ENCODE measurements around the gene PRXL2B.

The PRXL2B gene

DNA sequence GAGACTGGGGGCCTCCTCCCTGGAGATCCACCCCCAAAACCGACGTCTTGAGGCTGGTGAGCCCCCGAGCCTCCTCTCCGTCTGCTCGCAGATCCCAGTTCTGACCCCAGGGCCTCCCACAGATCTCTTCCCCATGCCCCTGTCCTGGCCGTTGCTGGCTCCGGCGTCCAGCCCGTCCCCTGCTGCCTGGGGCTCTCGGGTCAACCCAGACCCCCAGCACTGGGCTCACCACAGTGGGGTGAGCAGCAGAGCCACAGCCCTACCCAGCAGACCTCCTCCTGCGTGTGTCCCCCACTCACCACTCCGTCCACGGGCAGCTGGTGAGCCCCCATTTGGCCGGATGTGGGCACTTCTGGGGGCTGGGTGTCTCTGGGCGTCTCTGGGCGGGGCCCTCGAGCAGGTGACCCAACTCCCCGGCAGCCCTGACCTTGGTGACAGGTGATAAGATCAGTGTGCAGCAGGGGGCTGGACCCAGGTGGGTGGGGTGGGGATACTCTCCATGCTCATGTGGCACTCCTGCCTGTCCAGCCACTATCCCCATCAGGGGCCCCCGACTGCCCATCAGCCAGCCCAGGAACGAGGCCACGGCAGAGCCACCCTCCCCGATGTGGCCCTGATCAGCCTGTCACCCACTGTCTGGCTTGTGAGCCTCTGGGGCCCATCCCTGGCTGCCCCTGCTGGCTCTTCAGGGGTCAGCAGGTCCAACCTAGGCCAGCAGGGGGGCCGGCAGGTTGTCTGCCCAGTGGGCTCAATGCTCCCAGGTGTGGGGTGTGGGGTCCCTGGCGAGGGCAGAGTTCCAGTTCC lies 29.7 kb upstream of the PRXL2B start:
- Histone ChIP-seq H3K4me1 (ENCODE audit: low read length) (peaks cover 14% of the 10 kb centered on the region), H3K27me3 (replicated peaks; ENCODE audit: insufficient read depth, low read length) (no peaks in the 10 kb centered on the region), H3K36me3 (replicated peaks; ENCODE audit: insufficient read depth, low read length) (no peaks in the 10 kb centered on the region), H3K4me3 (ENCODE audit: low read length) (peak overlapping the region; percentile 93), H3K9me3 (replicated peaks; ENCODE audit: insufficient read depth, low read length) (no peaks in the 10 kb centered on the region), H3K9ac (ENCODE audit: low read length) (peak overlapping the region; percentile 92), H3K9me2 (replicated peaks; ENCODE audit: insufficient read depth, low read length) (no peaks in the 10 kb centered on the region), H3F3A (ENCODE audit: insufficient read depth, low read length) (no peaks in the 10 kb centered on the region), H3K4me2 (ENCODE audit: low read depth, low read length) (peak overlapping the region; percentile 92), H3K79me2 (ENCODE audit: low read length) (peaks cover 21% of the 10 kb centered on the region), H2AFZ (ENCODE audit: low read length) (peak overlapping the region; percentile 37), H3K27ac (ENCODE audit: low read length) (peak overlapping the region; percentile 85), H4K20me1 (ENCODE audit: insufficient read depth, low read length) (no peaks in the 10 kb centered on the region)
- DNase-seq: peak; percentile 65
- TF ChIP-seq EZH2phosphoT487 (IDR thresholded peaks at IDR 0.05; ENCODE audit: low read length) (no peak), EZH2 (optimal IDR thresholded peaks at IDR 0.05; ENCODE audit: low read depth, low read length) (no peak)
- TF ChIP-seq, protein P1, sequence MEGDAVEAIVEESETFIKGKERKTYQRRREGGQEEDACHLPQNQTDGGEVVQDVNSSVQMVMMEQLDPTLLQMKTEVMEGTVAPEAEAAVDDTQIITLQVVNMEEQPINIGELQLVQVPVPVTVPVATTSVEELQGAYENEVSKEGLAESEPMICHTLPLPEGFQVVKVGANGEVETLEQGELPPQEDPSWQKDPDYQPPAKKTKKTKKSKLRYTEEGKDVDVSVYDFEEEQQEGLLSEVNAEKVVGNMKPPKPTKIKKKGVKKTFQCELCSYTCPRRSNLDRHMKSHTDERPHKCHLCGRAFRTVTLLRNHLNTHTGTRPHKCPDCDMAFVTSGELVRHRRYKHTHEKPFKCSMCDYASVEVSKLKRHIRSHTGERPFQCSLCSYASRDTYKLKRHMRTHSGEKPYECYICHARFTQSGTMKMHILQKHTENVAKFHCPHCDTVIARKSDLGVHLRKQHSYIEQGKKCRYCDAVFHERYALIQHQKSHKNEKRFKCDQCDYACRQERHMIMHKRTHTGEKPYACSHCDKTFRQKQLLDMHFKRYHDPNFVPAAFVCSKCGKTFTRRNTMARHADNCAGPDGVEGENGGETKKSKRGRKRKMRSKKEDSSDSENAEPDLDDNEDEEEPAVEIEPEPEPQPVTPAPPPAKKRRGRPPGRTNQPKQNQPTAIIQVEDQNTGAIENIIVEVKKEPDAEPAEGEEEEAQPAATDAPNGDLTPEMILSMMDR (IDR thresholded peaks at IDR 0.05; ENCODE audit: low read length): peak; percentile 15; the same call in 1 of the 2 replicates

DNA sequence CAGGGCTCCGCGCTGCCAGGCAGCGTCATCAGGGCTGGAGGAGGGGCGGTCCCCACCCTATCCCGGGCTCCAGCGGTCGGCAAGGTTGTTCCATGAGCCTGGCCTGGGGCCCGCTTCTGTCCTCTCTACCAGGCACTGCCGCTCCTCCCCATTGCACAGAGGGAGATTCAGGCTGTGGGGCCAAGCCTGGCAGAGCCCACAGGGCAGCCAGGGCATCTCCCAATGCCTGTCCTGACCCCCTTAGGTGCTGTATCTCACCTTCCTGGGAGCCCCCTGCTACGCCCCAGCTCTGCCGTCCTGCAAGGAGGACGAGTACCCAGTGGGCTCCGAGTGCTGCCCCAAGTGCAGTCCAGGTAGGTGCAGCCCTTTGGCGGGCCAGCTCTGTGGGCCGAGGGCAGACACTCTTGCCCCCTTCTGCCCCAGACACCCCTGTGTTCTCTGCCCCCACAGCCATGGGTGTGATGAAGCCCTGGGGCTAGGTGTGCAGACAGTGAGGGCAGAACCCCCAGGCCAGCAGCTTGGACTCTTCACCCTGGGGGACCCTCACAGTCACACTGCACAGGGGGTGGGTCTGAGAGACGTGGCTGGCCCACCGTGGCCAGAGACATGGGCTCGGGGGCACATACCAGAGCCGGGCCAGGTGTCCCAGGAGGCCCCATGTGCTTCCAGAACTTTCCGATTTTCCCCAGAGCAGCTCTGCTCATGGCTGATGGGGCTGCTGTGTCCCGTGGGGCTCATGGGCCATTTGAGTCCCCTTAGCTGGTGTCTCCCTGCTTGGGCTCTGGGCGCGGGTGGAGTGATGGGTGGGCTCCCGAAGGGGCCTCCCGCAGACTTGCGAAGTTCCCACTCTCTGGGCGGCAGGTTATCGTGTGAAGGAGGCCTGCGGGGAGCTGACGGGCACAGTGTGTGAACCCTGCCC lies 28.8 kb upstream of the PRXL2B start:
- no peaks in the 10 kb centered on the region for H3K27me3 ChIP-seq (replicated peaks; ENCODE audit: insufficient read depth, low read length)
- no peak overlapping the region for H2AFZ ChIP-seq (ENCODE audit: low read length)
- DNase-seq: no peak
- peaks cover 14% of the 10 kb centered on the region for H3K4me1 ChIP-seq (ENCODE audit: low read length)
- H3F3A ChIP-seq (ENCODE audit: insufficient read depth, low read length): no peaks in the 10 kb centered on the region
- no peaks in the 10 kb centered on the region for H3K9me3 ChIP-seq (replicated peaks; ENCODE audit: insufficient read depth, low read length)
- peak overlapping the region; percentile 93 for H3K4me3 ChIP-seq (ENCODE audit: low read length)
- H3K9me2 ChIP-seq (replicated peaks; ENCODE audit: insufficient read depth, low read length): no peaks in the 10 kb centered on the region
- peak overlapping the region; percentile 92 for H3K4me2 ChIP-seq (ENCODE audit: low read depth, low read length)
- peaks cover 21% of the 10 kb centered on the region for H3K79me2 ChIP-seq (ENCODE audit: low read length)
- TF ChIP-seq, protein P1 (IDR thresholded peaks at IDR 0.05; ENCODE audit: low read length): no peak
- TF ChIP-seq EZH2phosphoT487 (IDR thresholded peaks at IDR 0.05; ENCODE audit: low read length): no peak
- TF ChIP-seq EZH2 (optimal IDR thresholded peaks at IDR 0.05; ENCODE audit: low read depth, low read length): no peak
- H3K9ac ChIP-seq (ENCODE audit: low read length): peak overlapping the region; percentile 92; the same call in 1 of the 2 replicates
- H3K36me3 ChIP-seq (replicated peaks; ENCODE audit: insufficient read depth, low read length): no peaks in the 10 kb centered on the region
- no peak overlapping the region for H3K27ac ChIP-seq (ENCODE audit: low read length)
- H4K20me1 ChIP-seq (ENCODE audit: insufficient read depth, low read length): no peaks in the 10 kb centered on the region

DNA sequence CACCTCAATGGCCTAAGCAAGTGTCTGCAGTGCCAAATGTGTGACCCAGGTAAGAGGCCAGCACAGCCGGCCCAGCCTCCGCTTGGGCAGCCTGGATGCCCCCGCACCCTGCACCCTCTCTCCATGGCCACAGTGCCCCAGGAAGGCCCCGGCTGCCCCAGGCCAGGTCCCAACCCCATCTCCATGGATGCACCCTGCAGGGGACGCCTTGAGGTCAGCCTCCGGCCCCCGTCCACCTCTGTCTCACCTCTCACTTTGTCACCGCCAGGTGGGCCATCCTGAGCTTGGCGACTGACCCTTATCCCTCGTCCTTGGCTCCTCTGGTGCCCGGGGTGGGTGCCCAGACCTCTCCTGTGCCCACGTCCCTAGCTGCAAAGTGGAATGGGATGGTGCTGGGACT lies 28.2 kb upstream of the PRXL2B start:
- TF ChIP-seq EZH2 (optimal IDR thresholded peaks at IDR 0.05; ENCODE audit: low read depth, low read length): no peak
- TF ChIP-seq, protein P1 (IDR thresholded peaks at IDR 0.05; ENCODE audit: low read length): no peak
- TF ChIP-seq EZH2phosphoT487 (IDR thresholded peaks at IDR 0.05; ENCODE audit: low read length): no peak

More for the DNA sequence above, 28.2 kb upstream of the PRXL2B start:
- H2AFZ ChIP-seq (ENCODE audit: low read length): no peak overlapping the region
- no peaks in the 10 kb centered on the region for H4K20me1 ChIP-seq (ENCODE audit: insufficient read depth, low read length)
- peaks cover 21% of the 10 kb centered on the region for H3K79me2 ChIP-seq (ENCODE audit: low read length)
- H3K27me3 ChIP-seq (replicated peaks; ENCODE audit: insufficient read depth, low read length): no peaks in the 10 kb centered on the region
- H3K4me1 ChIP-seq (ENCODE audit: low read length): peaks cover 14% of the 10 kb centered on the region
- no peak overlapping the region for H3K4me2 ChIP-seq (ENCODE audit: low read depth, low read length)
- H3K4me3 ChIP-seq (ENCODE audit: low read length): no peak overlapping the region
- no peaks in the 10 kb centered on the region for H3K9me2 ChIP-seq (replicated peaks; ENCODE audit: insufficient read depth, low read length)
- DNase-seq: no peak
- no peaks in the 10 kb centered on the region for H3K9me3 ChIP-seq (replicated peaks; ENCODE audit: insufficient read depth, low read length)
- no peak overlapping the region for H3K27ac ChIP-seq (ENCODE audit: low read length)
- no peaks in the 10 kb centered on the region for H3K36me3 ChIP-seq (replicated peaks; ENCODE audit: insufficient read depth, low read length)
- no peak overlapping the region for H3K9ac ChIP-seq (ENCODE audit: low read length)
- H3F3A ChIP-seq (ENCODE audit: insufficient read depth, low read length): no peaks in the 10 kb centered on the region

All from MM.1S (cell line).